GM19025 (cell line): ENCODE results near the gene CNDP1.
A peak's percentile ranks its signal among the peaks of the same experiment; 100 is the strongest.
"Not testable (repeated sequence)": the region's sequence is repeated elsewhere in the genome, so short reads cannot be mapped to it uniquely, and the experiment has no call there.

ENCODE experiments used
- ATAC-seq: cut with Tn5 transposase; IDR thresholded peaks from one replicate; pipeline ENCODE4 v1.9.1; 2021; ENCODE audit warnings: mild to moderate bottlenecking, low read depth, moderate library complexity; ENCODE audit not compliant: unreplicated experiment

CNDP1 gene

DNA sequence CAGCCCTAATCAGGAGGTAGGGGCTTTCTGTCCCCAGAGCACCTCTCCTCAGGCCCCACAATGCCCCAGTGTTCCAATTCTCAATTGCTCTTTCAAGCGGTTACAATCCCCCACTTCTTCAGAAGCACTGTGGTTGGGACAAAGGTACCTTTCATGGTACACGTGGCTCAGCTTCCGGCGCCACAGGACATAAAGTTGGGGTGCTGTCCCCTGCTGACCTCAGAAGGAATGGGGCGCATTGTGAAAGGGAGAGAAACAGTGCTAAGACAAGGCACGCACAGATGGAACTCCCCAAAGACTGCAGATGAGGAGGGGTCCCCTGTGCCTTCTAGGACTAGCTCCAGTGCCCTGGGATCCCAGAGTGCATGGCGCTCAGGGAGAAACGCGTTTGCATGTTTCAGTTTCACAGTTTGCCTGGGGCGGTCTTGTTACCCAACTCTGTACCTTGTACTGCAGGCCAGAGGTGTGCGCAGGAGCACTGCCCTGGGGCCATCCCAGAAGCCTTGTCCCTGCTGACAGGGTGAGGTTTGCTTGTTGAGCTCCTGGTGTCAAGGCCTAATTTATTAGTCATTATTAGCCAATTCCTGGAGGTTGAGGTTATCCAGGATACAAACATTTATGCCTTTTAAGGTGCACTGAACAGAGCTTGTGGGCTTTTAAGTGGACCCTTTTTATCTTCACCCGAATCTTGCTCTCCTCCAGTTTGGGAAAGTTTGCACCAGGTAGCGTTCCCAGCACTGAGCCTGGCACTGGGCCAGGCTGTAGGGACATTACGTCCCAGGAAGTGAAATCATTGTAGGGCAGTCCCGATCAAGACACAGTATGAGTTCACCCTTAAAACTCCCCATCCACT, 7.6 kb downstream of the CNDP1 start:
- no peak for ATAC-seq

DNA sequence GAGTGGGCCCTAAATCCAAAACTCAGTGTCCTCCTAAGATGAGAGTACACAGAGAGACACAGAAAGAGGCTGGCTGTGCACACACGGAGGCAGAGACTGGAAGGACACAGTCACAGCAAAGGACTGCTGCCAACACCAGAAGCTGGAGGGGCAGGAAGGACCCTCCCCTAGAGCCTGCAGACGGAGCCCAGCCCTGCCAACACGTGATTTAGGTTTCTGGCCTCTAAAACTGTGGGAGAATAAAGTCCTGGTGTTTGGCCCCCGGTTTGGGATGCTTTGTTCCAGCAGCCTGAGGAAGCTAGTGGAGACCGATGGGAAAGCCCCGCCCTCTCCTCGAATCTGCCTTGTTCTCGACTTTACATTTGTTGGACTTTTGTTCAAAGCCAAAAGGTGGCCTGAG, 10.6 kb downstream of the CNDP1 start:
- ATAC-seq, result no peak

DNA sequence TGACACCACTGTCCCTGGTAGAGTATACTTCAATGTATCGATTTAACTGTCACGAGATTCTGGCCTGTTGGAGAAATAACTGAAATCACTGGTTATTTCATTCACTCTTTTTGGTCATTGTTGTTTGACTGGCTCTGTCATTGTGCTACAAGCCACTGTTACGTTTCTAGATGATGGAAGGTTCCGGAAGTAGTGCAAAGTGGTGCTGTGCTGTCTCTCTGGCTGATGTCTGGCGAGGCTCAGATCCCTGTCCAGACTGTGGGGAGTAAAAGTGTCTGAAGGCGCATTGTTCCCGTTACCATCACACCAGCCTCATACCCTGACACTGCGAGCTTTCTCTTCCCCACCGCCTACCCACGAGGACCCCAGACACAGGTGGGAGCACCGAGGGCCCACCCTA, 11.7 kb downstream of the CNDP1 start:
- no peak for ATAC-seq

DNA sequence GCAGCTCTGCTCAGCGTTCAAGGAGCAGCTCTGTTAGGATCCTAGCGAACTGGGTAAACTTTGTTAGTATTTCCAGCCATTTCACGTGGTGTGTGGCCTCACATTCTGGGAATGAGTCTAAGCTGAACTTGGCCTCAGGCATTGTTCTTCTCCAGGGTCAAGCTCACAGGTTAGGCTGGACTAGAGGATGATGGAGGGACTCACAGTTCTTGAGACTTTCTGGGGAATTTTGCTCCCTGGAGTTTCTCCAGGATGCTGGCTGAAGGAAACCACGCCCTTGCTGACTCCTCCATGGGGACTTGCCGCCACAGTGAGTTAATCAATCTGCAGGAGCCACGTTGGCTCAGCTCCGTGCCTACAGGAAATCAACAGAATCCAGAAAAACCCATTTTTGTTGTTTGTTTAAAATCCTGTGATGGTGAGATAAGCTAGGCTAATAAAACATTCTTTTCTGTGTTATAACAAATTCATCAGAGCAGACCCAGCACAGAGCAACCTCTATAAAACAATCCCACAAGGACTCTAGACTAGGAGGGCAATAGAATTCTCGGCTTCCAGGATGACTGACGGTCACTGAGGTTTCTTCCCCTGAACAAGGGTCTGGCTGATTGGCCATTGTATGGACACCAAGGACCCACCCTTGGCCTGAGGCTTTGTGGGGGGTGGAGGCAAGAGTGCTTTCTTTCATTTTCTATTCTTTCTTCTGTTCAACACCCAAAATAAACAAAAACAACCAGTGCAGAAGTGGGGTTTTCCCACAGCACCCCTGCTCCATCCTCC, 12.6 kb downstream of the CNDP1 start:
- no peak for ATAC-seq

DNA sequence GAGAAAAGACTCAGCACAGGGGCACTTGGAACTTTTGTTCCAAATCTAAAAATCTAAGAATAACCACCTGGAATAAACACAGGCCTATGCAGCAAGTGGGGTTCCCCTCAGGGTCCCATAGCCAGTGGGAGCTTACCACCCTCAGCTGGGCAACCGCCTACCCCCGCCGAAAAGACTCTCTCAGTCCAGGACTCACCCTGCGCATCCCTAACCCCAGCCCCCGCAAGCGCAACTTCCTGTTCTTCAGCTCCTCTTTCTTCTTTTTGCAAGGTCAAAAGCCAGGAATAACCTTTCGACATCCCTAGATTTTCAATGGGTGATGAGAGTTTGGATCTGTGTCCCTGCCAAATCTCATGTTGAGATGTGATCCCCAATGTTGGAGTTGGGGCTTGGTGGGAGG, 13.6 kb downstream of the CNDP1 start:
- ATAC-seq, result no peak

GRCh38 chr18:74549591-74550104, 15.3 kb downstream of the CNDP1 start:
- ATAC-seq, result no peak

GRCh38 chr18:74550886-74551285, 16.6 kb downstream of the CNDP1 start:
- no peak for ATAC-seq

DNA sequence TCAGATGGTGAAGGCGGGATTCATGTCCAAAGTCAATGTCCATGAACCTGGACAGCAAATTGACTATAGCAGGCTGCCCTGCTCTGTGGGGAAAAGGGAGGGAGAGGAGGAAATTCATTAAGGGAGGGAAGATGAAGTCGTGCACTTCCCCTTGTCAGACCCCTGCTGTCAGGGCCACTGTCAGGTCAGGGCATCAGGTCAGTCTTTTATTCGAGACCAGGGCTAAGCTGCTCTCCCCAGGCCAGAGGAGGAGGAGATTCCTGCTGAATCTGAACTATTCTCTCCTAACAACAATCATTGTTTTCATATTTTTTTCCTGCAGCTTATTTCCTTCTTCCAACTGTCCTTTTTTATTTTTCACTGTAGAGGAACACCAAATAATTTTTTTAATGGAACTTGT, 17.2 kb downstream of the CNDP1 start:
- no peak for ATAC-seq

- ATAC-seq, result peak; percentile 97
Measured at GRCh38 chr18:74551936-74552555, 17.7 kb downstream of the CNDP1 start.

DNA sequence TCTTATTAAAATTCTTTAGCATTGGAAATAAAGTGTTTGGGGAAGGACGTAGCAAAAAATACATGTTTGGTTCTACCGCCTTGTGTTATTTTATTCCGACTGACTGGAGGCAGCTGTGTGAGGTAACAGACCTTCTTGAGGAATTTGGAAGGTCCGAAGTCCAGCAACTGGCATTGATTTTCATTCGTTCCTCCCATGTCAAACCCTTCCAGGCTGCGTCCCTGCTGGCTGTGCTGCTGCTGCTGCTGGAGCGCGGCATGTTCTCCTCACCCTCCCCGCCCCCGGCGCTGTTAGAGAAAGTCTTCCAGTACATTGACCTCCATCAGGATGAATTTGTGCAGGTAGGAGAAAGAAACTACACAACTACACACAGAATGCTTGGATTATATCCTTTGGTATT, 21.8 kb downstream of the CNDP1 start:
- ATAC-seq, result no peak

DNA sequence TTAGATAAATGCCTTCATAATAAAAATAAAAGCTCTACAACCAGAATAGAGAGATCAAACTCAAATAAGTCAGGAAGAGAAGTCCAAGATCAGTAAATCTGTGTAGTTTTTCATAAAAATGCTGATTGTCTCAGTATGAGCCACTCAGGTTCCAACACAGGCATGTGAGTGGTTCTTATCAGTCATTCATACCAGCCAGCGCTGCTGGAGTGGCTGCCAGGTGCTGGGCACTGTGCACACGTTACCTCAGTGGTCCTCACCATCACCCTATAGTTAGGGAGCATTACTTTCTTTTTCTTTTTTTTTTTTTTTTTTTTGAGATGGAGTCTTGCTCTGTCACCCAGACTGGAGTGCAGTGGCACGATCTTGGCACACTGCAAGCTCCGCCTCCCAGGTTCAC, 23.8 kb downstream of the CNDP1 start:
- no peak for ATAC-seq

- ATAC-seq, result no peak
Measured at GRCh38 chr18:74562131-74562730, 27.9 kb downstream of the CNDP1 start.

DNA sequence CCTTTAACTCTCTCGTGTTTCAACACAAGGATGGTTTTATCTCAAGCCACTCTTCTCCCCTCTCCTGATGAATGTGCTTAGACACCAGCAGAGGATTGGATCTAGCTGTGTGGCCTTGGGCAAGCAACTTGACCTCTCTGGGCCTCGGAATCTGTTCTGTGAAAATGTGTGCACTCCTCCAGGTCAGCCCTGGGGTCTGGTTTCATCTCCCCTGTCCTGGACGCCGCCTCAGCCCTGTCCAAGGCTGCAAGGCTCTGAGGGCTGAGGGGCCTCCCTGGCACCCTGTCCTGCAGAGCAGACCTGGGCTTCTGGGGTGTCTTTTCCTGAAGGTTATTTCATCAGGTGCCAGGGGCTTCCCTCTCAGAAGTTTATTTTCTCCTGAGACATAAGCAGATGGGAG, 28.5 kb downstream of the CNDP1 start:
- ATAC-seq, result no peak

- no peak for ATAC-seq
Measured at GRCh38 chr18:74563999-74564398, 29.7 kb downstream of the CNDP1 start.

DNA sequence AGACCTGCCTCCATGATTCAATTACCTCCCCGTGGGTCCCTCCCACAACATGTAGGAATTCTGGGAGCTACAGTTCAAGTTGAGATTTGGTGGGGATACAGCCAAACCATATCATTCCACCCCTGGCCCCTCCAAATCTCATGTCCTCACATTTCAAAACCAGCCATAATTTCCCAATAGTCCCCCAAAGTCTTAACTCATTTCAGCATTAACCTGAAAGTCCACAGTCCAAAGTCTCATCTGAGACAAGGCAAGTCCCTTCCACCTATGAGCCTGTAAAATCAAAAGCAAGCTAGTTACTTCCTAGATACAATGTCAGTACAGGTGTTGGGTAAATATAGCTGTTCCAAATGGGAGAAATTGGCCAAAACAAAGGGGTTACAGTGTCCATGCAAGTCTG, 30.9 kb downstream of the CNDP1 start:
- not testable (repeated sequence) for ATAC-seq

- ATAC-seq, result not testable (repeated sequence)
Measured at GRCh38 chr18:74565993-74566392, 31.7 kb downstream of the CNDP1 start.

- ATAC-seq, result no peak
Measured at GRCh38 chr18:74567822-74568221, 33.5 kb downstream of the CNDP1 start.

DNA sequence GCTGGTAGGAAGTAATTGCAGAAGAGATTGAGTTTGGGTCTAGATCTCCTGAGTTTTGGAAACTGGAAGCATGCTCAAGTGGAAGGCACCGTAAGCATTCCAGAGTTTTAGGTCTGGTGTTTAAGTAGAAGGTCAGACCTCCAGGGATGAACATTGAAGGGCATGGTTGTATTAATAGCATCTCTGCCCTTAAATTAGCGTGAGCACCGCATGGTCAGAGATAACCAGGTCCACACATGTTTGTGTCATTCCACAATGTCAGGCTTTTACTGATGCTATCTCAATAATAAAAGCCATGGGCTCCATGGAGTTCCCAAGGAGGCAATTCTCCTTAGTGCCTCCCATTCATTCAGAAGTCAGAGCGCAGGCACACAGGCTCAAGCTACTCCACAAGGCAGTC, 35.1 kb downstream of the CNDP1 start:
- no peak for ATAC-seq

GRCh38 chr18:74570266-74570665, 36.0 kb downstream of the CNDP1 start:
- ATAC-seq, result no peak

- ATAC-seq, result no peak
Measured at GRCh38 chr18:74571895-74572680, 37.8 kb downstream of the CNDP1 start.
